ENCODE results near the gene ATOSA.
A peak's percentile ranks its signal among the peaks of the same experiment; 100 is the strongest.

Gene ATOSA

GRCh38 chr15:52682781-52683180, 3.6 kb upstream of the ATOSA start:
- DNase-seq, result no peak

DNA sequence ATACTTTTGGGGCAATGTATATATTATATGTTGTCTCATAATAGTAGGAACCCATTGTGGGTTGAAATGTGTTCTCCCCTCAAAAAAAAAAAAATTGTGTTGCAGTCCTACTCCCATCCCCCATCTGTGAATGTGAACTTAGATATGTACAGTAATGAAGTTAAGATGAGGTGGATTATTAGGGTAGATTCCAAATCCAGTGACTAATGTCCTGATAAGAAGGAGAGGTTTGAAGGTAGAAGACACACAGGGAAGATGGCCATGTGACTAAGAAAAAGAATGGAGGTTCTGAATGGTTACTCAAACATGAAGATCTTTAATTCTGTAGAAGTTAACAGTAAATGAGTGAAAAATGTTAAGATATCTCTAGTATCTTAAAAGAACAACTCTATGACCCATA, 3.0 kb upstream of the ATOSA start:
- DNase-seq, result no peak

DNA sequence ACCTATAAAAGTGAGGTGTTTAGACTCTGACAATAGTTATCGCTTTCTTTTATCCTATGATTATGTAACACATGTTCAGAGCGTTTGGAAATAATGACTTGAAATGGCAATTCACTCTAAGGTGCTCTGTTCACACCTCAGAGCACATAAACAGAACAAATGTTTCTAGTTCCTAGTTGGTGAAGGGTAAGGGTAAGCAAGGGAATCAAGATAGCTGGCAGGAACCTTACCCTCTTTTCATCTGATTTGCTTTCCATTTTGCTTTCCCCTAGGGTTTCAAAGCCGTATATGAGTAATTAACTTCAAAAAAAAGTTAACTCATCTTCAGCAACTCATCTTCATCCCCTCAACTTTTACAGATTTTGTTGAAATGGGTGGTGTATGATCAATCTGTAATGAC, 2.3 kb upstream of the ATOSA start:
- no peak for DNase-seq

- DNase-seq, result no peak
Observed at GRCh38 chr15:52680761-52681160, 1.6 kb upstream of the ATOSA start.

GRCh38 chr15:52680041-52680391, 828 bp upstream of the ATOSA start:
- no peak for DNase-seq

DNA sequence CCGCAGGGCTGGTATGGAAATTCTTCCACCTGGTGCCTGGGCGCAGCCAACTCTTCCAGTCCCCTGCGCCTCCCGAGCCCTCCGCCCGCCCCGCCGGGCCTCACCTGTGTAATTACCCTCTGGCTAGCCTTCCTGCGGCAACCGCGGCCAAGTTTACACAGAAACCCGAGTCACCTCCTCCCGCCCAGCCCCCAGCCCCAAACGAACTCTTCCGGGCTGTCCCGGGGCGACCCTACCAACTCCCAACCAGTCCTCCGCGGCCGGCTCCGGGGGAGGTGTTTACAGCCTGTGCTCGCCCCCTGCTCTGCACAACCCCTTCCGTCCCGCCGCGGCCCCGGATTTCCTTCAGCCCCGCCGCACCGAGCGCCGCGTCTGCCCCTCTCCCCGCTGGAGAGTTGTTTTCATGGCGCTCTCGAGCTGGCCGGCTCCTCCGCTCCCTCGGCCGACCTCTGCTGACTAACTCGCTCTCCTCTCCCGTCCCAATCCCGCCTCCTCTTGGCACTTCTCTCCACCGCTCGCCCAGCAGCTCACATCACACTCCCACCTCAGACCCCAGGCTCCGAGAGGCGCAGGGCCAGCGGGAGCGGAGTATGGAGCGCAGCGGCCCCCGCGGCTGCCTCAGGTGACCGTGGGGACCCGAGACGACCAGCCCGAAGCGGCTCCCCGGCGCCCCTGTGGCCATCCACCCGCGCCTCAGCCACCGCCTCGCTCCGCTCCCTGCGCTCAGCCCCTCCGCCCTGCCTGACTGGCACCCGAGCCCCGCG, 538 bp downstream of the ATOSA start:
- DNase-seq, result no peak

DNA sequence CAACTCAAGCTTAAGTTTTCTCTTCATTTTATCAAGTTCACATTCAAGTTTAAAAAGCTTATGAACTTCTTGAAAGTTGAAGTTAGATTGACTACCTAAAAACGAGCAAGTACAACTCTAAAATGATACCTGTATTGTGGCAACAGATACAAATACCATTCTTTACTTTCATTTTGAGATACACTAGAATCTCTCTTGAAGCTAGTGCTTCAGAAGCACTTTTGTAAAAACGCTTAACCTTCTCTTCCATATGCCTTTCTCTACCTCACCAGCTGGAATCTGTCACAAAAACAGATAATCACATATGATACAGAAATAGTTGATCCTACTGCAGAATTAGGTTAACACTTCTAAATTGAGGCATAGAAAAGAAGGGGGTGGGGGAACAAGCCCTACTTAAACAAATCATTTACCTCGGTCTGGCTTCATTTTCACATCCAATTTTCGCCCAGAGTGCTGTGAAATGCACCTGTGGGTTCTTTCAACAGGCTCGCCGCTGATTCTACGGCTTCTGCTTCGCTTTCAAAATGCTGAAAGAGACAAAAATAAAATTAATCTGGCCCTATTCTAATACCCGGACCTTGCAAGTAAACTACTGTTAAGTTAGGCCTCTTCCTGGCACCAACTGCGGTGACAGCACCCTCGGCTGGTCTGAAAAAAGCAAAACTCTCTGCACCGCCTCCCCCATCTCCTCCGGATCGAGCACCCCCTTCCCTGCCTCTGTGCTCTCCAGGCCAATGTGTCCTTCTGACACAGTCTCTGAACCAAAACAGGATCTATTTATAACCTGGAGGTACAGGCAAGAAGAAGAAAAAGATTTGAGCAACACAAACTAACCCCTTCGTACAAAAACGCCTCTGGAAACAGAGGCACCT, 1.4 kb downstream of the ATOSA start:
- DNase-seq, result peak; percentile 1

GRCh38 chr15:52674831-52675230, 4.4 kb downstream of the ATOSA start:
- DNase-seq, result no peak

- no peak for DNase-seq
Observed at GRCh38 chr15:52673734-52674133, 5.5 kb downstream of the ATOSA start.

DNA sequence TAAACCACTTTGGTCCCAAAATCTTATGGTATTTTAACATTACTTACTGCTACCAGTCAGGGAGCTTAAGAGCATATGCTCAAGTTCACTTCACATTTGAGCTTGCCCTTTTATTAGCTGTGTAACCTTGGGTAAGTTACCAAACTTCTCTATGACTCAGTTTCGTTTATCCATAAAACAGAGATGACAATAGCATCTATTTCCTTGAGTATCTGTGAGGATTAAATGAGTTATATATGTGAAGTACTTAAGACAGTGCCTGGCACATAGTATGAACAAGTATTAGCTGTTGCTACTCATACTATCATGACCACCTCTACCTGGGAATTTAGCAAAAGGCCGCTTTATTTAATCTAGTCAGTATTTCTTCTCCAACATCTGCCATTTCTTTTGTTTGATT, 5.9 kb downstream of the ATOSA start:
- no peak for DNase-seq

DNA sequence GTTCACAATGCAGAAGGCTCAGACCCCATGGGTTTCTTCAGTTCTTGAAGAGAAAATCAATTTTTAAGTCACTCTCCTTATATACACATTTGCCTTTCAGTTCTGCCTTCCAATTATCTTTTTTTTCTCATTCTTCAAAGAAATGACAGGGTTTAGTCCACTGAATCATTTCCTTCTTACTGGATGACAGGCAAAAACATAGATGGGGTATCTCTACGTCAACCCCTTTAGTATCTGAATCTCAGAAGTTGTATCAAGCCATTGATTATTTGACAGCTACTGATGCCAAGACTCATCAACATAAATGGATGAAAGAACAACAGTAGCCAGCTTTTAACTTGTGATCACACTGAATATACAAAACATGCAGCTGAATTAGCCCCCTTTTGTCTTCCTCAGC, 6.5 kb downstream of the ATOSA start:
- no peak for DNase-seq

GRCh38 chr15:52670087-52670486, 9.1 kb downstream of the ATOSA start:
- peak; percentile 68 for DNase-seq

GRCh38 chr15:52668133-52668532, 11.1 kb downstream of the ATOSA start:
- no peak for DNase-seq

GRCh38 chr15:52667597-52667996, 11.6 kb downstream of the ATOSA start:
- no peak for DNase-seq

GRCh38 chr15:52663536-52664294, 15.5 kb downstream of the ATOSA start:
- DNase-seq, result no peak

DNA sequence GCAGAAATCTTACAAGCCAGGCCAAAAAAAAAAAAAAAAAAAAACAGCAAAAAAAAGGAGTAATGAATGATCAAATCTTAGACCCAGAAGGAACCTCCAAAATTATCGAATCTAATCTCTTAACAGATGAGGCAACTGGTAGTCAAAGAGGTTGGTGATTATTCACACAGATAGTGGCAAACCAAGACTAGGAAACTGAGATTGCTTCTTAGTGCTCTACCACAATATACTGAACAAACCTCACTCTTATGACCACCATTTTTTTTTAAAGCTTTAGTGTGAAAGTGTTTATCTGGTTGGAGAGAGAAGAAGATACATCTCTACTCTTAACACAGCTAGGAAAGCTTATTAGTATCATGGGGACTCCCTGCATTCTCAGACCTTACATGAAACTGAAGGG, 17.3 kb downstream of the ATOSA start:
- no peak for DNase-seq

GRCh38 chr15:52660192-52660591, 19.0 kb downstream of the ATOSA start:
- no peak for DNase-seq

GRCh38 chr15:52658955-52659354, 20.2 kb downstream of the ATOSA start:
- no peak for DNase-seq

DNA sequence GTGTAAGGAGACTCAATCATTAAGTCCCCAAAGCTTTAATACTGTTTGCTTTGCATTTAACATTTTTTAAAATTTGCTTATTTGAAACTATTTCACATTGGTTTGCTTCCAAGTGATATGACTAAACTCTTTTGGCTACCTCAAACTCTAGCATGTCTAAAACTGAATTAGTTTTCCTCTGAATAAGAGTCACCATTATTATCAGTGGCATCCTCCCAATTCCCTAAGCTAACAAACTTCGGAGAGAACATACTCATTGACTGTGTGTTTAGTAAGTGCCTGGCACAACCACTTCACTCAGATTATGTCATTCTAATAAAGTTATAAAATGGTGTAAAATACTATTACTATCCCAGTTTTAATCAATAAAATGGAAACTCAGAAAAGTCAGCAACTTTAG, 21.9 kb downstream of the ATOSA start:
- no peak for DNase-seq

- DNase-seq, result no peak
Observed at GRCh38 chr15:52656412-52656811, 22.8 kb downstream of the ATOSA start.

GRCh38 chr15:52653431-52653964, 25.7 kb downstream of the ATOSA start:
- no peak for DNase-seq

- no peak for DNase-seq
Observed at GRCh38 chr15:52652984-52653383, 26.2 kb downstream of the ATOSA start.

DNA sequence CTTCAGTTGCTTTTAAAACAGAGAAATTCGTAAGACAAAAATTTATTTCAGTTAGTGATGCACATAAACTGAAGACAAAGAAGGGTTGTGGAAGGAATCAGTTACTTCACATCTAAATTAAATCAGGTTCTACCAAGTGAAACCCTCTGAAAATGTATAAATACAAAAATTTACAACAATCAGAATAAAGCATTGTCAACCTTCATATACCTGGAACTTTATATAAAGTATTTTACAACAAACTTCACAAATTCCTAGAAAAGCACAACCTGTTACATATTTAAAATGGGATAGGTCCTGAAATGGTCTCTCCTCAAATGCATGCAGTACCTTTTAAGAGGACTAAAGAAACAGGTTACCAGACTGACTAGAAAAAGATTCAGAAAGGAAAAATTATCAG, 26.9 kb downstream of the ATOSA start:
- no peak for DNase-seq
